Cardiac muscle cell (in vitro differentiated cells and primary cell): ENCODE results near the gene CIBAR2. TPM values are rescaled to one million over a fixed set of nuclear protein-coding genes. Genes with fewer than 3 reads are reported as not detected.
A peak's percentile ranks its signal among the peaks of the same experiment; 100 is the strongest.

Source experiments
- DNase-seq, 2 donors: peaks; one replicate each; pipeline versions ENCODE4 v3.0.0 to v3.0.0-alpha.2; 2010 to 2017; ENCODE audit warnings: low read depth in 1 of 2, low spot score in 1 of 2
- H3K27ac ChIP-seq: fragments of 200-600 bp; sonication (generic); 2 replicates; pipeline ENCODE4 v1.5.1; 2016
- H3K27me3 ChIP-seq: fragments of 200-600 bp; sonication (generic); 2 replicates; pipeline ENCODE4 v1.6.0; 2016; ENCODE audit warnings: control low read depth
- H3K36me3 ChIP-seq: fragments of 200-600 bp; sonication (generic); 2 replicates; pipeline ENCODE4 v1.5.1; 2016; ENCODE audit warnings: control low read depth
- H3K4me1 ChIP-seq: fragments of 200-600 bp; sonication (generic); 2 replicates; pipeline ENCODE4 v1.8.1; 2017; ENCODE audit warnings: low read depth, mild to moderate bottlenecking, mixed run types
- H3K4me3 ChIP-seq: fragments of 200-600 bp; sonication (generic); 2 replicates; pipeline ENCODE4 v1.5.1; 2016; ENCODE audit warnings: mild to moderate bottlenecking
- H3K9me3 ChIP-seq: fragments of 200-600 bp; sonication (generic); 2 replicates; pipeline ENCODE4 v1.5.1; 2017; ENCODE audit warnings: low read depth, mild to moderate bottlenecking, control low read depth
- CTCF ChIP-seq: IDR thresholded peaks from 2 replicates; pipeline ENCODE4 v1.5.1; 2012; ENCODE audit warnings: low read depth, mild to moderate bottlenecking, low read length
- polyA plus RNA-seq: library from polyadenylated mRNA; unstranded; fragments of >200 nt; fragmentation: Nextera tagmentation; extraction: Ambion mirVana; gene quantifications from 2 replicates; pipeline ENCODE4 v1.2.1, GENCODE V29; 2016
- total RNA-seq: library from RNA; depleted of rRNA; stranded (reverse); fragments of >200 nt; gene quantifications from 2 replicates; pipeline ENCODE4 v1.2.3, GENCODE V29; 2016

CIBAR2 gene
- total RNA-seq (not detected in 2 replicates), polyA plus RNA-seq (not detected in 2 replicates)

- TF ChIP-seq CTCF = no peak
- Histone ChIP-seq H3K4me1 (no peaks in the 10 kb centered on the region), H3K36me3 (no peaks in the 10 kb centered on the region), H3K27ac (no peak within 1 kb of the TSS), H3K27me3 (no peaks in the 10 kb centered on the region), H3K4me3 (no peak within 1 kb of the TSS), H3K9me3 (no peaks in the 10 kb centered on the region)
- no peak for DNase-seq
Observed at GRCh38 chr16:85112364-85112763, at the start of gene CIBAR2. Gene CIBAR2 (minus strand): TSS chr16:85112472. CDS start chr16:85112352, 120 bp downstream.

- Histone ChIP-seq H3K27ac (peak overlapping the region; percentile 80), H3K4me1 (peaks cover 36% of the 10 kb centered on the region), H3K27me3 (no peaks in the 10 kb centered on the region), H3K9me3 (no peaks in the 10 kb centered on the region), H3K4me3 (no peak overlapping the region), H3K36me3 (no peaks in the 10 kb centered on the region)
- DNase-seq = no peak
- TF ChIP-seq CTCF = no peak
Observed at GRCh38 chr16:85159179-85159980, 47.1 kb upstream of the CIBAR2 start.

DNA sequence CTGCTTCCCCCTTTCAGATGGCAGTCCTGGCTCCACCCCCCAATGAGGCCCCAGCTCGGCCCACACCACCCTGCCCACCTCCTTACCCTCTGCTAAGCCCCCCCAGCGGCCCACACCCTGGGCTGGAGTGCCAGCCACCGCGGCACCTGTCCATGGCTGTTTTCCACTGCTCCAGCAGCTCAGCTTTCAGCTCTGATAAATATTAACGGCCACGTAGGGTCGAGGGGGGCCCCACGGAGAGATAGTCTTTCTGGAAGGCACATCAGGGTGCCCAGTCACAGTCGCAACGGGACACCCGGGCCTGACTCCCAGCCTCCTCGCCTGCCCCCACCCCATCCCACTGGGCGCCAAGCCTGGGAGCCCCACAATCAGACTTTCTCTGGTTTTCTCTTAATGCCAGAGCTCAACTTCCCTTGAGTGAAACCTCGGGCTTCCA is 46.5 kb upstream of the CIBAR2 start:
- TF ChIP-seq CTCF = no peak
- Histone ChIP-seq H3K27me3 (no peaks in the 10 kb centered on the region), H3K27ac (peak overlapping the region; percentile 80), H3K9me3 (no peaks in the 10 kb centered on the region), H3K4me1 (peaks cover 36% of the 10 kb centered on the region), H3K4me3 (no peak overlapping the region), H3K36me3 (no peaks in the 10 kb centered on the region)
- DNase-seq = no peak

DNA sequence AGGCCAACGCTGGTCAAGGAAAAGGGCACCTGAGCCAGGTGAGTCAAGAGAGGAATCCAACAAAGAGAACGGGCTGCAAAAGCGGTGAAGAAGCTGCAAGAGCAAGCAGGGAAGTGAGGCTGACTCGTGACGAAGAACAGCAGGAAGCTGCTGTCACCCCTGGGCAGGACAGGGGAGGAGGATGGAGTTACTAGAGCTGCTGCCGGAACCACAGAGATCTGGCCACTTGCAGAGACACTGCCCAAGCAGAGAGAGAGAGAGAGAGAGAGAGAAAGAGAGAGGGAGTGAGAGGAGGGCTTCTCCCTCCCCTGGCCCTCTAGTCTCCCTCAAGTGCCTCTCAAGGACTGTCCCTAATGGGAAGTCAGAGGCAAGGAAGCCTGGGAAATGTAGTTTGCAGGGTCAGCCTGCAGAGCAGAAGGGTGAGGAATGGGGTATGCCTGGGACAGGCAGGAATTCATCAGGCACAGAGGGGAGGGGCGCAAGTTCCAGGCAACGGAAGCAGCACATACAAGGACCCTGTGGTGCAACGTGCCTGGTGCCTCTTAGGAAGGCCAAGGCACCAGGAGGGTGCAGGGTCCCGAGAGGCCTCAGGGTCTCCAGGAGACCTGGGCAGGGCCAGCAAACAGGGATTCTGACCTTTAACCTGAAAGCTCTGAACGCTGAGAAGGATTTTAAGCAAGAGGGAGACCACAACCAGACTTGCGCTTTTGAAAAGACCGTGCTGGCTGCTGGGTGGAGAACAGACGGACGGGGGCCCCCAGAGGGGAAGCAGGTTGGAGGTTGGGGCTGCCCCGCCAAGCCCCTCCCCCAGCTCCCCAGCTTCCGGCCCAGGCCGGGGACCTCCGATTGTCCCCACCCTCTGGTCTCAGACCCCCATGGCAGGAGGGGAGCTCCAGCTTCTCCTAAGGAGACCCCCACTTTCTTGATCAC is 45.8 kb upstream of the CIBAR2 start:
- H3K27me3 ChIP-seq = no peaks in the 10 kb centered on the region
- no peak overlapping the region for H3K4me3 ChIP-seq
- no peaks in the 10 kb centered on the region for H3K9me3 ChIP-seq
- peak in 1 of 2 donors; percentile 85 for DNase-seq
- H3K36me3 ChIP-seq = no peaks in the 10 kb centered on the region
- no peak for TF ChIP-seq CTCF
- peak overlapping the region; percentile 80 for H3K27ac ChIP-seq
- H3K4me1 ChIP-seq = peaks cover 42% of the 10 kb centered on the region

DNA sequence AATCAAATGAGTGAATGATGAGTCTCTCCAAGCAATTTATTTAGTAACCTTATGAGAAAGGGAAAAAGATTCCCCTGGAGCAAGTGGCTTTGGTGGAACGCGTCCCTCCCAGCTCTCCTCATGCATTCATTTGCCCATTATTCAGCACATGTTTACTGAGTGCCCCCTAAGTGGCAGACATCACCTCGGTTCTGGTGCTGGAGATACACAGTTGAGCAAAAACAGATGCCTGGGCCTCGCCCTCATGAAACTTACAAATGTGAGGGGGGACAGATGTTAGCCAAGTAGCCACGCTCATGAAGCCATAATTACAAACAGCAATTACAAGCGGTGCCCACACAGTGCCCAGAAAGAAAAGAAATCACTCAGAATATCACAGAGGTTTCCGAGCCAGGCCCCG is 45.1 kb upstream of the CIBAR2 start:
- no peaks in the 10 kb centered on the region for H3K9me3 ChIP-seq
- H3K4me3 ChIP-seq = no peak overlapping the region
- H3K36me3 ChIP-seq = no peaks in the 10 kb centered on the region
- H3K4me1 ChIP-seq = peaks cover 42% of the 10 kb centered on the region
- no peaks in the 10 kb centered on the region for H3K27me3 ChIP-seq
- no peak for TF ChIP-seq CTCF
- H3K27ac ChIP-seq = peak overlapping the region; percentile 80
- no peak for DNase-seq
